Brain microvascular endothelial cell (primary cell): Measurements from ENCODE around the gene TESK1.
"Not testable (repeated sequence)": the region's sequence is repeated elsewhere in the genome, so short reads cannot be mapped to it uniquely, and the experiment has no call there.

Experiments
- DNase-seq: peaks from one replicate; pipeline ENCODE4 v3.0.0-alpha.2; 2020
- H3K27ac ChIP-seq: fragments of 250-450 bp; sonication (Bioruptor Pico); 2 replicates; pipeline ENCODE4 v1.5.1; 2020; ENCODE audit warnings: mild to moderate bottlenecking, moderate library complexity
- H3K27me3 ChIP-seq: fragments of 250-450 bp; sonication (Bioruptor Pico); replicated peaks from 2 replicates; pipeline ENCODE4 v1.5.1; 2020; ENCODE audit warnings: mild to moderate bottlenecking
- H3K36me3 ChIP-seq: fragments of 250-450 bp; sonication (Bioruptor Pico); replicated peaks from 2 replicates; pipeline ENCODE4 v1.5.1; 2020; ENCODE audit warnings: mild to moderate bottlenecking
- H3K4me3 ChIP-seq: 2 replicates; pipeline ENCODE4 v1.5.1; 2011; ENCODE audit warnings: low read depth, mild to moderate bottlenecking, control low read depth, low read length, moderate library complexity
- in situ Hi-C: cut with HindIII; loops from 2 replicates; pipeline ENCODE4 v1.10.0; 2017; ENCODE audit warnings: low sequenced_read_pairs, low pct_ligation_motif_present
- TF ChIP-seq, protein P1 (sequence below): IDR thresholded peaks from 2 replicates; pipeline ENCODE4 v1.5.1; 2011; ENCODE audit warnings: low read depth, mild to moderate bottlenecking, moderate library complexity, low read length, control low read depth, inconsistent platforms; ENCODE audit errors: missing control alignments

TESK1 gene

DNA sequence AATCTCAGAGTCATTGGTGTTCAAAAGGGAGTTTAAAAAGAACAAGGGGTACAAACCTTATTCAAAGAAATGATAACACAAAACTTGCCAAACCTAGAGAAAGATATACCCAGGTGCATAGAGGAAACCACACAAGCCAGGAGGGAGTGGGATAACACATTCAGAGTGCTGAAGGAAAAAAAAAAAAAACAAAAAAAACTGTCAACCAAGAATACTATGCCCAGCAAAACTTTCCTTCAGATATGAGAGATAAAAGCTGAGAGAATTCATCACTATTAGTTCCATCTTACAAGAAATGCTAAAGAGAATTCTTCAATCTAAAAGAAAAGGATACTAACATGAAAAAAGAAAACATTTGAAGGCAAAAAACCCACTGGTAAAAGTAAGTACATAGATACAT is 11.5 kb upstream of the TESK1 start:
- TF ChIP-seq, protein P1, sequence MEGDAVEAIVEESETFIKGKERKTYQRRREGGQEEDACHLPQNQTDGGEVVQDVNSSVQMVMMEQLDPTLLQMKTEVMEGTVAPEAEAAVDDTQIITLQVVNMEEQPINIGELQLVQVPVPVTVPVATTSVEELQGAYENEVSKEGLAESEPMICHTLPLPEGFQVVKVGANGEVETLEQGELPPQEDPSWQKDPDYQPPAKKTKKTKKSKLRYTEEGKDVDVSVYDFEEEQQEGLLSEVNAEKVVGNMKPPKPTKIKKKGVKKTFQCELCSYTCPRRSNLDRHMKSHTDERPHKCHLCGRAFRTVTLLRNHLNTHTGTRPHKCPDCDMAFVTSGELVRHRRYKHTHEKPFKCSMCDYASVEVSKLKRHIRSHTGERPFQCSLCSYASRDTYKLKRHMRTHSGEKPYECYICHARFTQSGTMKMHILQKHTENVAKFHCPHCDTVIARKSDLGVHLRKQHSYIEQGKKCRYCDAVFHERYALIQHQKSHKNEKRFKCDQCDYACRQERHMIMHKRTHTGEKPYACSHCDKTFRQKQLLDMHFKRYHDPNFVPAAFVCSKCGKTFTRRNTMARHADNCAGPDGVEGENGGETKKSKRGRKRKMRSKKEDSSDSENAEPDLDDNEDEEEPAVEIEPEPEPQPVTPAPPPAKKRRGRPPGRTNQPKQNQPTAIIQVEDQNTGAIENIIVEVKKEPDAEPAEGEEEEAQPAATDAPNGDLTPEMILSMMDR = no peak
- Histone ChIP-seq H3K27me3 (no peaks in the 10 kb centered on the region), H3K27ac (no peak overlapping the region), H3K4me3 (no peak overlapping the region), H3K36me3 (no peaks in the 10 kb centered on the region)
- no peak for DNase-seq
- in situ Hi-C loops = no loop called here

DNA sequence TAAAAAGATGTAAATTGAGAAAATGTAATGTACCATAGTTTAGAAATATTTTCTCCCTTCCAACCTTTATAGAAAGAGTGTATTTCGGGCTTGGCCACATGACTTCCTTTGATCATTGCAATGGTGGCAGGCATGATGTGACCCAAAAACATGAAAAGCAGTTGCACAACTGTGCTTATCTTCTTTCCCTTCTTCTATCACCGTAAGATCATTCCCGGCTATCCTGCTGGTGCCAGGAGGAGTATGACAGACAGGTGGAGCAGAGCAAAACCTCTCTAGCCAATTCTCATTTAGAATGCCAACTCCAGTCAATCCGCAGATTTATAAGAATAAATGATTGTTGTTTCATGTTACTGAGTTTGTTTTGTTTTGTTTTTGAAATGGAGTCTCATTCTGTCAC is 10.6 kb upstream of the TESK1 start:
- in situ Hi-C loops = no loop called here
- TF ChIP-seq, protein P1 = no peak

DNA sequence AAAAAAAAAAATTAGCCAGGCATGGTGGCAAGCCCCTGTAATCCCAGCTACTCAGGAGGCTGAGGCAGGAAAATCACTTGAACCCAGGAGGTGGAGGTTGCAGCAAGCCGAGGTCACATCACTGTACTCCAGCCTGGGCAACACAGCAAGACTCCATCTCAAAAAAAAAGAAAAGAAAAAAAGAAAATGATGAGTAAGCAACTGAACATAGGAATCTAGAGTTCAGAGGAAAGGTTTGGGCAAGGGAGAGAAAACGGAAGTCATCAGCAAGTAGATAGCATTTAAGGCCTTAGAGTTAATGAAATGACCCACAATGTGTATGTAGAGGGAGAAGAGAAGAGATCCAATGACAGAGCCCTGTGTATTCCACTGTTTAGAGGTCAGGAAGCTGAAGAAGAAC is 8.2 kb upstream of the TESK1 start:
- H3K27ac ChIP-seq, in situ Hi-C loops, H3K36me3 ChIP-seq, DNase-seq, H3K4me3 ChIP-seq, H3K27me3 ChIP-seq: not testable (repeated sequence)

More for the DNA sequence above, 10.6 kb upstream of the TESK1 start:
- no peak overlapping the region for H3K27ac ChIP-seq
- H3K4me3 ChIP-seq = no peak overlapping the region
- no peaks in the 10 kb centered on the region for H3K36me3 ChIP-seq
- no peaks in the 10 kb centered on the region for H3K27me3 ChIP-seq
- no peak for DNase-seq

DNA sequence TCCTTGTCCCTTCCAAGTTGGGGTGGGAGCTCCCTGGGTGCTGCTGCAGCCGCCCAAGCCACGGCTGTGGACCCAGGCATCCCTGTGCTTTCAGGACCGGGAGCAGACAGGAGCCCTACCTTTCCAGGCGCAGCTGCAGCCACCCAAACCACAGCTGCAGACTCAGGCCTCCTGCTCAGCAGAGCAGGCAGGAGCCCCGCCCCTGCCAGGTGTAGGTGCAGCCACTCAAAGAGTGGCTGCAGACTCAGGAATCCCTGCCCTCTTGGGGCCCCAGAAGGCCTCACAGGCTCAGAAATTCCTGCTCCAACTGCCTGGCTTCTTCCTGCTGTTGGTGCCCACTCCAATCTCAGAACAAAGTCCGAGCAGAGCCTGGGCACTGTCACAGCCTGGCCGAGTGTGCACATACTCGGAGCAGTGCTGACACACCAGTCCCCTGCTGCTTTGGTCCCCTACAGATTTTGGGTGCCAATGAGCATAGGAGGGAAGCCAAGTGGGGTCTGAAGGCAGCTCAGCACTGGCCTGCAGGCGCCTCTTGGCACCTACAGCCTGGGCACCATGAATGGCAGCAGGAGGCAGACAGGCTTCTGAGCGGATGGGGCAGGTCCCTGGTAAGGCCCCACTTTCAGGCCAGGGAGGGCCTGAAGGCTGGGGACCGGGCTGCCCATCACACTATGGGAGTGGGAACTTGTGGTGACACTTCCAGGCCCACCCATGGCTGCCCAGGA is 6.0 kb upstream of the TESK1 start:
- no peak for DNase-seq
- Histone ChIP-seq H3K27ac (no peak overlapping the region), H3K36me3 (no peaks in the 10 kb centered on the region), H3K27me3 (no peaks in the 10 kb centered on the region), H3K4me3 (no peak overlapping the region)
- TF ChIP-seq, protein P1 = no peak
- in situ Hi-C loops = no loop called here

DNA sequence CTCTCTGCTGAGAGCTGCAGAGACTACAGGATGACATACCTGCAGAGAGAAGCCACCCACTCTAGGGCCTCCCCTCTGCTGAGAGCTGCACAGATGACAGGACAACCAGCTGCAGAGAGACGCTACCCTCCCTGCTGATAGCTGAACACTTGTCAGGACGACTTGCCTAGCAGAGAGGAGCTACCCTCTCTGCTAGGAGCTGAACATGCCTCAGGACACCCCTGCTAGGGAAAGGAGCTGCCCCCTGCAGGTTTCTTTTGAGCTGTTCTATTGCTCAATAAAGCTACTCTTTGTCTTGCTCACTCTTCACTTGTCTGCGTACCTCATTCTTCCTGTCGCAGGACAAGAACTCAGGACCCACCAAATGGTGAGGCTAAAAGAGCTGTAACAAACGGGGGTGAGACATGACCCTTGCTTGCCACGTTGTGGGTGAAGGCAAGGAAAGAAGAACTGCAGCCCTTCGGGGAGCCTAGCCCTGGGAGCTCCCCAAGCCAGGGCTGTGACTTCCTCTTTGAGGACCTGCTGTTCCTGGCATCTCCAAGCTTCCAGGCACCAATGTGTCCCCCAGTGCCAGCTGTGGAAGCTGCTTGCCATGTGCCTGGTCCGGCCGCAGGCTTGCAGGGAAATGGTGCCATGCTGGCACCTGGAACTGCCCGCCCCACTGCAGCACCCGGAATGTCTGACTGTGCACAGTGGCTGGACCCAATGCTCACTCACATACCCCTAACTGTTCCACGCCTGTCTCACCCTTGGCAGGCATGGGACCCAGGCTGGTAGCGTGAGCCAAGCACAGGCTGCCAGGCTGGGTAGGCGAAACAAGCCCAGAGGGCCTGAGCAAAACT is 5.1 kb upstream of the TESK1 start:
- TF ChIP-seq, protein P1 = peak; percentile 25
- in situ Hi-C loops = no loop called here
- H3K4me3 ChIP-seq = no peak overlapping the region
- DNase-seq = no peak
- no peaks in the 10 kb centered on the region for H3K27me3 ChIP-seq
- H3K36me3 ChIP-seq = no peaks in the 10 kb centered on the region
- H3K27ac ChIP-seq = no peak overlapping the region

DNA sequence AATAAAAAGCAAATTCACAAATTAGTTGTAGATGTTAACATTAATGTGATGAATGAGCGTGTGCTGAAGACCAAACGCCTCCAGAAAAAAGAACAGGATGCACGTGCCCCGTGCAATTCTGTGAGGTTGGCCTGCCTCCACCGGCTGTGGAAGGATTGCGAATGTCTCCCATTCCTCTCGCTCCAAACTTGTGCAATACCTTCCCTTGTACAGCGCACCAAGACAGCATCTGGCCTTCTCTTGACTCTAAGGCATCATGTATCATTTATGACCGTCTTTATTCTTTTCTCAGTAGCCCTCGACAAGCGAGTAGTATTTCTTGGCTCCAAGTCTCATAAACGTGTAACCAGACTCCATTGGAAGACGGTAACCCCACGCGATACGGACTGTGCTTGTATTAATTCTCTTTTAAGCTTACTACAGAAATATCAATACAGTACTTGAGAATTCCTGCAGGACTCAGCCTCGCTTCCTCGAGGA is 1.5 kb upstream of the TESK1 start:
- in situ Hi-C loops = no loop called here
- TF ChIP-seq, protein P1 = no peak
- Histone ChIP-seq H3K4me3 (peak overlapping the region; percentile 38), H3K27me3 (no peaks in the 10 kb centered on the region), H3K27ac (peak overlapping the region; percentile 56), H3K36me3 (peaks cover 2% of the 10 kb centered on the region)
- peak; percentile 53 for DNase-seq
